VCaP (cell line): ENCODE measurements around the gene ANKRD23.

ENCODE experiments used
- H3K27ac ChIP-seq: fragments of 450-650 bp; 2 replicates; pipeline ENCODE4 v1.5.1; 2017
- CTCF ChIP-seq: fragments of 450-650 bp; conservative IDR thresholded peaks from 2 replicates; pipeline ENCODE4 v1.5.1; 2017; ENCODE audit warnings: mild to moderate bottlenecking, moderate library complexity

The ANKRD23 gene

GRCh38 chr2:96880891-96881273, 37.1 kb upstream of the ANKRD23 start:
- H3K27ac ChIP-seq: no peak overlapping the region
- no peak for TF ChIP-seq CTCF

DNA sequence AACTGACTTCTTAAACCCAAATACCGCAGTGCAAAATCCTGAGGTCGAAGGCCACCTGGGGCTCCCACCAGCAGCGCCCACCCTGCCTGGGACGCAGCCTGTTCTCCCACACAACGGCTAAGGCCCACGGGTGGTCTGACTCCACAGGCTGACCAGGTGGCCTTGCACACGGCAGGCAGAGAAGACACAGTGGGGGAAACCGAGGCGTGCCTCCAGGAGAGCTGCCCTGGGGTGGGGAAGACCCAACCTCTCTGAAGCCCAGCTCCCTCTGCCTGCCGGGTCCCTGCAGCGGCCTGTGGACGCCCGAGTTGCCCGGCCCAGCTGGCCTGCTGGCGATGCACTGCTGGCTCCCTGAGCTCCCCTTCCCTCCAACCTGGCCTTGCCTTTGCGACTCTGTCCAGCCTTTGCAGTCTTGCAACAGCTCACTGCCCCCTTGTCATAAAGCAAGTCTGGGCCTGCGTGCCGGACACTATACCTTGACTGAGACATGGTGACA, 35.8 kb upstream of the ANKRD23 start:
- H3K27ac ChIP-seq: no peak overlapping the region
- no peak for TF ChIP-seq CTCF

DNA sequence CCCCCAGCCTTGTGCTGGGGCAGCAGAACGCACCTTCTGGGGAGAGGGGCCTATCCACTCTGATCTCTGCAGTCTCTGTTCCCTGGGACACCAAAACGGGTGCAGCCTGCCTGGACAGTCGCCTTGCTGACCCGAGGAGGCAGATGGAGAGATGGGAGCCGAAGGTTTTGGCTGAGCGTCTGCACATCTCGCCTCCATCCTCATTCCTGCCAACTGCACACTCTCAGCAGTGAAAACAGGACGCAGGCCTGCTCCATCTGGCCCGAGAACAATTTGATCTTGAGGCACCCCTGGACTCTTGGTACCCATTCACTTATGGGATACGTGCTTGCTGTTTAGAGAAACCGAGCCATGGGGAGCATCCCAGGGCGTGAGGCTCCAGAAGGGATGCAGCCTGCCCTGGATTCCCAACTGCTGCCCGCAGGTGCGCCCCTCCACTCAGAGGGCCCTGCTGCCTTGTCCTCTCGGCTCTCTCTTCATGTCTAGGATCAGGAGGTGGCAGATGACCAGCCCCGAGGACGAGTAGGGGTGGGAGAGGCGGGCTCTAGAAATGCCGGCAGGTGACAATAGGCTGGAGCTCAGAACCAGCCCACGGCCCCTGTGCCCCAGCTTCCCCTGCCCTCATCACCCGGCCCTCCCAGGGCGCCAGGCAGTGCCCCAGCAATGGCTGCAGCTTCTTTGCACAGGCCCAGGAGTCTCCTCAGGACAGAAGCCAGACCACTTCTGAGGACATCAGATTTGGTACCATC, 35.1 kb upstream of the ANKRD23 start:
- TF ChIP-seq CTCF: no peak
- H3K27ac ChIP-seq: no peak overlapping the region

GRCh38 chr2:96878171-96878570, 34.4 kb upstream of the ANKRD23 start:
- no peak for TF ChIP-seq CTCF
- no peak overlapping the region for H3K27ac ChIP-seq

- no peak for TF ChIP-seq CTCF
- H3K27ac ChIP-seq: no peak overlapping the region
Measured at GRCh38 chr2:96877631-96878092, 33.8 kb upstream of the ANKRD23 start.

GRCh38 chr2:96877042-96877451, 33.2 kb upstream of the ANKRD23 start:
- TF ChIP-seq CTCF: no peak
- H3K27ac ChIP-seq: no peak overlapping the region

- H3K27ac ChIP-seq: no peak overlapping the region
- TF ChIP-seq CTCF: no peak
Measured at GRCh38 chr2:96876269-96877041, 32.6 kb upstream of the ANKRD23 start.
